ENCODE data around the gene CCR3.

CCR3 gene

DNA sequence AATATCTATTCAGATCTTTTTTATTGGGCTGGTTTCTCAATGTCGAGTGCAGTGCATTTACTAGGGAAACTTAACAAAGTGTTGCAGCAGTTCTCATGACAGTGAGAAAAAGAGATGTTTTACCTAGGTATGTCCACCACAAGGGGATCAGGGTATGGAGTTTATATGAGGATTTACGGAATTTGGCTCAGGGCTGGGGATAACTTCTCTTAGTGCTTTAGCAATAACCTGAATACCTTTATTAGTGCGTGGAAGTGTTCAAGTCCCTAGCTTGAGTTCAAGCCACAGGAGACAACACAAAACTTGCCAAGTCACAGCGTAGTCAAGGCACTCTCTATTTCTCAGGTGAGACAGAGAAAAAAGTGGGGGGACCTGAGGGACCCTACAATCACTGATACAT is 3.9 kb upstream of the CCR3 start:
- H3K18ac ChIP-seq (ENCODE audit: low read length), result no peak overlapping the region
- no peak overlapping the region for H2BK5ac ChIP-seq (ENCODE audit: low read length)
- no peak for DNase-seq (ENCODE audit: low spot score)
- no peak overlapping the region for H3K4ac ChIP-seq (ENCODE audit: low read length)
- H2AK5ac ChIP-seq (ENCODE audit: low read depth, low read length), result no peak overlapping the region
- no peaks in the 10 kb centered on the region for H3K36me3 ChIP-seq (replicated peaks in 1 of 2; ENCODE audit: control insufficient read depth in 2 of 2, insufficient read depth in 2 of 2, low read length in 2 of 2)
- H4K91ac ChIP-seq (ENCODE audit: low read depth, low read length, poor library complexity), result no peak overlapping the region
- no peak overlapping the region for H4K8ac ChIP-seq (ENCODE audit: low read depth, low read length)
- no CpG with 5 or more reads among the region's 4 CpGs for WGBS, 2 donors (ENCODE audit: extremely low coverage in 2 of 2, insufficient read length in 2 of 2, insufficient replicate concordance in 1 of 2)
- no peak overlapping the region for H3K4me2 ChIP-seq (ENCODE audit: insufficient read depth, low read length, poor library complexity, severe bottlenecking)
- H2BK120ac ChIP-seq (ENCODE audit: low read depth, low read length), result no peak overlapping the region
- H2BK15ac ChIP-seq (ENCODE audit: low read length), result no peak overlapping the region
- H2BK12ac ChIP-seq (ENCODE audit: low read length), result no peak overlapping the region
- H3K27me3 ChIP-seq (ENCODE audit: control insufficient read depth in 3 of 3, insufficient read depth in 3 of 3, low read depth in 1 of 3, low read length in 3 of 3), result peaks cover 0 to 2% (median 0%) of the 10 kb centered on the region in 3 experiments
- H2AFZ ChIP-seq (ENCODE audit: low read length), result no peak overlapping the region
- no peaks in the 10 kb centered on the region for H3K4me1 ChIP-seq (ENCODE audit: control insufficient read depth in 2 of 2, insufficient read depth in 1 of 2, low read depth in 1 of 2, low read length in 2 of 2)
- no peaks in the 10 kb centered on the region for H3K9me3 ChIP-seq (replicated peaks in 1 of 2; ENCODE audit: control insufficient read depth in 2 of 2, insufficient read depth in 1 of 2, low read depth in 1 of 2, low read length in 2 of 2)
- no peak overlapping the region for H3K27ac ChIP-seq (replicated peaks; ENCODE audit: low read length)
- H3K23ac ChIP-seq (ENCODE audit: low read depth, low read length, poor library complexity), result no peak overlapping the region
- no peak overlapping the region for H3K4me3 ChIP-seq (ENCODE audit: low read length in 2 of 2)
- no peak overlapping the region for H3K9ac ChIP-seq (ENCODE audit: low read depth, low read length, poor library complexity)
- H3K14ac ChIP-seq (ENCODE audit: low read length), result no peak overlapping the region
- no peaks in the 10 kb centered on the region for H3K79me1 ChIP-seq (ENCODE audit: low read depth, low read length)

DNA sequence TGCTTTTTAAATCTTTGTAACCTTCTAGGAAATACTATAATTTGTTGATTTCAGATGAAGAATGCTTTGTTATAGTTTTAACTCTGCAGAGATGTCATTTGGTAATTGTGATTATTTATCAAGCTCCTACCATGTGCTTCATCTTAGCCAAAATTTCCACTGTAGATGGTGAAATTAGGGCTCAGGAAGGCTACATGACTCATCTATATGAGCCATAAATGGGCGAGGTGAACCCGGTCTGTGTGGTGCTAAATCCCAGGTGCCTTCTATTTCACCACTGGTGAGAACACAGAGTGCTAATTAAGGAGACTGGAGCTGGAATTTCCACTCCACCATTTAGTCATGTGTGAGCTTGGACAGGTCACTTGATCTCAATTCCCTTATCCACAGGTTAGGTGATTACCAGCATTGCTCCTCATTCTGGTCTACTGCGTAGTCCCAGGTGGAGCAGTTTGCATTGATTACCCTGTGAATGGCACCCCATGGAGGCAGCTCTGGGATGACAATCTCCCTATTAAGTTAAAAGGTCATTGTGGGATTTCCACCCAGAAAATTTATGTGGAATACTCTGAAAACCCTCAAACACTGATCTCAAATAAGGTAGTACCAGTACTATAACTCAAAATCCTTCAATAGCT is 2.8 kb upstream of the CCR3 start:
- no peak overlapping the region for H3K18ac ChIP-seq (ENCODE audit: low read length)
- no peaks in the 10 kb centered on the region for H3K79me1 ChIP-seq (ENCODE audit: low read depth, low read length)
- no peak overlapping the region for H3K4me3 ChIP-seq (ENCODE audit: low read length in 2 of 2)
- no peak overlapping the region for H3K4me2 ChIP-seq (ENCODE audit: insufficient read depth, low read length, poor library complexity, severe bottlenecking)
- H2BK15ac ChIP-seq (ENCODE audit: low read length), result no peak overlapping the region
- DNase-seq (ENCODE audit: low spot score), result no peak
- H3K23ac ChIP-seq (ENCODE audit: low read depth, low read length, poor library complexity), result no peak overlapping the region
- H3K14ac ChIP-seq (ENCODE audit: low read length), result no peak overlapping the region
- no peaks in the 10 kb centered on the region for H3K36me3 ChIP-seq (replicated peaks in 1 of 2; ENCODE audit: control insufficient read depth in 2 of 2, insufficient read depth in 2 of 2, low read length in 2 of 2)
- peaks cover 0 to 2% (median 0%) of the 10 kb centered on the region in 3 experiments for H3K27me3 ChIP-seq (ENCODE audit: control insufficient read depth in 3 of 3, insufficient read depth in 3 of 3, low read depth in 1 of 3, low read length in 3 of 3)
- H3K4me1 ChIP-seq (ENCODE audit: control insufficient read depth in 2 of 2, insufficient read depth in 1 of 2, low read depth in 1 of 2, low read length in 2 of 2), result no peaks in the 10 kb centered on the region
- H2AFZ ChIP-seq (ENCODE audit: low read length), result no peak overlapping the region
- H4K91ac ChIP-seq (ENCODE audit: low read depth, low read length, poor library complexity), result no peak overlapping the region
- no peak overlapping the region for H4K8ac ChIP-seq (ENCODE audit: low read depth, low read length)
- H3K9me3 ChIP-seq (replicated peaks in 1 of 2; ENCODE audit: control insufficient read depth in 2 of 2, insufficient read depth in 1 of 2, low read depth in 1 of 2, low read length in 2 of 2), result no peaks in the 10 kb centered on the region
- no peak overlapping the region for H2BK12ac ChIP-seq (ENCODE audit: low read length)
- WGBS, 2 donors (ENCODE audit: extremely low coverage in 2 of 2, insufficient read length in 2 of 2, insufficient replicate concordance in 1 of 2), result no CpG with 5 or more reads among the region's 3 CpGs
- H2AK5ac ChIP-seq (ENCODE audit: low read depth, low read length), result no peak overlapping the region
- no peak overlapping the region for H3K4ac ChIP-seq (ENCODE audit: low read length)
- no peak overlapping the region for H2BK5ac ChIP-seq (ENCODE audit: low read length)
- no peak overlapping the region for H3K27ac ChIP-seq (replicated peaks; ENCODE audit: low read length)
- no peak overlapping the region for H3K9ac ChIP-seq (ENCODE audit: low read depth, low read length, poor library complexity)
- no peak overlapping the region for H2BK120ac ChIP-seq (ENCODE audit: low read depth, low read length)

DNA sequence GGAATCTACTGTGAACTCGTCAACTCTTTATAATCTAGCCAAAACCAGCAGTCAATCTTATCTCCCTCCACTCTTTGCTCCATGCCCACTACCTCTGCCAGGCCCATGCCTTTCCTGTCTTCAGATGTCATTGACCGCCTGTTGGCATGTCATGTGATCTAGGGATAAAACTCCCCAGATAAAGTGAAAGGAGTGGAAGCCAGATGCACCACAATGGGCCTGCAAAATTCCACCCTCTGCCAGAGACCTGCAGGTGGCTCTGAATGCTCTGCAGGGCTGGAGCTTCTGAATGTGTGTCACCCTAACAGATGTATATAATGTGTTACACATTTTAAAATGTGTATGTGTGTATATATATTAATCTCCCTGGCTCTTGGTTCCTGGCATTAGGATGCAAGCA is 2.3 kb upstream of the CCR3 start:
- no peak overlapping the region for H3K27ac ChIP-seq (replicated peaks; ENCODE audit: low read length)
- H2AFZ ChIP-seq (ENCODE audit: low read length), result no peak overlapping the region
- no peak overlapping the region for H4K91ac ChIP-seq (ENCODE audit: low read depth, low read length, poor library complexity)
- H3K14ac ChIP-seq (ENCODE audit: low read length), result no peak overlapping the region
- no peak overlapping the region for H2BK12ac ChIP-seq (ENCODE audit: low read length)
- no peaks in the 10 kb centered on the region for H3K36me3 ChIP-seq (replicated peaks in 1 of 2; ENCODE audit: control insufficient read depth in 2 of 2, insufficient read depth in 2 of 2, low read length in 2 of 2)
- no peak overlapping the region for H2BK120ac ChIP-seq (ENCODE audit: low read depth, low read length)
- WGBS, 2 donors (ENCODE audit: extremely low coverage in 2 of 2, insufficient read length in 2 of 2, insufficient replicate concordance in 1 of 2), result no CpG with 5 or more reads among the region's 2 CpGs
- H3K4me2 ChIP-seq (ENCODE audit: insufficient read depth, low read length, poor library complexity, severe bottlenecking), result no peak overlapping the region
- no peak overlapping the region for H3K4ac ChIP-seq (ENCODE audit: low read length)
- no peak overlapping the region for H4K8ac ChIP-seq (ENCODE audit: low read depth, low read length)
- no peak overlapping the region for H3K4me3 ChIP-seq (ENCODE audit: low read length in 2 of 2)
- no peaks in the 10 kb centered on the region for H3K9me3 ChIP-seq (replicated peaks in 1 of 2; ENCODE audit: control insufficient read depth in 2 of 2, insufficient read depth in 1 of 2, low read depth in 1 of 2, low read length in 2 of 2)
- H3K79me1 ChIP-seq (ENCODE audit: low read depth, low read length), result no peaks in the 10 kb centered on the region
- DNase-seq (ENCODE audit: low spot score), result no peak
- H3K23ac ChIP-seq (ENCODE audit: low read depth, low read length, poor library complexity), result no peak overlapping the region
- no peak overlapping the region for H2BK5ac ChIP-seq (ENCODE audit: low read length)
- H3K9ac ChIP-seq (ENCODE audit: low read depth, low read length, poor library complexity), result no peak overlapping the region
- peaks cover 0 to 2% (median 0%) of the 10 kb centered on the region in 3 experiments for H3K27me3 ChIP-seq (ENCODE audit: control insufficient read depth in 3 of 3, insufficient read depth in 3 of 3, low read depth in 1 of 3, low read length in 3 of 3)
- no peak overlapping the region for H3K18ac ChIP-seq (ENCODE audit: low read length)
- no peak overlapping the region for H2AK5ac ChIP-seq (ENCODE audit: low read depth, low read length)
- no peaks in the 10 kb centered on the region for H3K4me1 ChIP-seq (ENCODE audit: control insufficient read depth in 2 of 2, insufficient read depth in 1 of 2, low read depth in 1 of 2, low read length in 2 of 2)
- no peak overlapping the region for H2BK15ac ChIP-seq (ENCODE audit: low read length)

DNA sequence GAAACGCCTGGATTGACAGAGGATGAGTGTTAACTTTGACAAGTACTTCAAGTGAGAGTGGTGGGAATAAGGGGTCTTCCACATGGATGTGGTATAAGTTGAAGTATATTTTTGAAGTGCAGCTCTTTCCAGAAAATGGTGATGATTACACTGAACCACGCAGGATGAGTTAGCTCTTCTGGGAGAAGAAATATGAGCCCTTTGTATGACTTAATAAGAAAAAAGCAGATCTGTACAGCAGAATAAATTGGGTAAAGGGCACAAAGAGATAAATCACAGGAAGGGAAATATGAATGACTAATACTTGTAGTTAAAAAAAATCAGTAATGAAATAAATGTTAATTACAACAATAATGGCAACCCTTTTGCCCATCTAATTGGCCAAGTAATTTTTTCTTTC is 1.3 kb downstream of the CCR3 start:
- no peak overlapping the region for H3K14ac ChIP-seq (ENCODE audit: low read length)
- no peak overlapping the region for H3K4me3 ChIP-seq (ENCODE audit: low read length in 2 of 2)
- H2BK12ac ChIP-seq (ENCODE audit: low read length), result no peak overlapping the region
- no peak overlapping the region for H4K91ac ChIP-seq (ENCODE audit: low read depth, low read length, poor library complexity)
- H3K18ac ChIP-seq (ENCODE audit: low read length), result no peak overlapping the region
- H3K4me2 ChIP-seq (ENCODE audit: insufficient read depth, low read length, poor library complexity, severe bottlenecking), result no peak overlapping the region
- H3K27me3 ChIP-seq (ENCODE audit: control insufficient read depth in 3 of 3, insufficient read depth in 3 of 3, low read depth in 1 of 3, low read length in 3 of 3), result peaks cover 0 to 2% (median 0%) of the 10 kb centered on the region in 3 experiments
- H3K36me3 ChIP-seq (replicated peaks in 1 of 2; ENCODE audit: control insufficient read depth in 2 of 2, insufficient read depth in 2 of 2, low read length in 2 of 2), result no peaks in the 10 kb centered on the region
- no peak overlapping the region for H3K9ac ChIP-seq (ENCODE audit: low read depth, low read length, poor library complexity)
- no peak overlapping the region for H4K8ac ChIP-seq (ENCODE audit: low read depth, low read length)
- no peak overlapping the region for H2BK15ac ChIP-seq (ENCODE audit: low read length)
- no peak overlapping the region for H2BK120ac ChIP-seq (ENCODE audit: low read depth, low read length)
- H3K27ac ChIP-seq (replicated peaks; ENCODE audit: low read length), result no peak overlapping the region
- H2BK5ac ChIP-seq (ENCODE audit: low read length), result no peak overlapping the region
- no peak overlapping the region for H2AFZ ChIP-seq (ENCODE audit: low read length)
- H3K4me1 ChIP-seq (ENCODE audit: control insufficient read depth in 2 of 2, insufficient read depth in 1 of 2, low read depth in 1 of 2, low read length in 2 of 2), result no peaks in the 10 kb centered on the region
- WGBS, 2 donors (ENCODE audit: extremely low coverage in 2 of 2, insufficient read length in 2 of 2, insufficient replicate concordance in 1 of 2), result no CpG with 5 or more reads among the region's 2 CpGs
- DNase-seq (ENCODE audit: low spot score), result no peak
- H3K23ac ChIP-seq (ENCODE audit: low read depth, low read length, poor library complexity), result no peak overlapping the region
- no peaks in the 10 kb centered on the region for H3K79me1 ChIP-seq (ENCODE audit: low read depth, low read length)
- no peak overlapping the region for H3K4ac ChIP-seq (ENCODE audit: low read length)
- H2AK5ac ChIP-seq (ENCODE audit: low read depth, low read length), result no peak overlapping the region
- H3K9me3 ChIP-seq (replicated peaks in 1 of 2; ENCODE audit: control insufficient read depth in 2 of 2, insufficient read depth in 1 of 2, low read depth in 1 of 2, low read length in 2 of 2), result no peaks in the 10 kb centered on the region

Data from neuronal stem cell (in vitro differentiated cells).